D721Med (cell line): ENCODE results near the gene FAR2.
"Not testable (repeated sequence)": the region's sequence is repeated elsewhere in the genome, so short reads cannot be mapped to it uniquely, and the experiment has no call there.

Source experiments
- DNase-seq: peaks from one replicate; pipeline ENCODE4 v3.0.0; 2011; ENCODE audit warnings: low spot score; ENCODE audit not compliant: insufficient read length
- FAIRE-seq: peaks from 2 replicates; lab custom pipeline; 2011; peaks lifted over from hg19 to GRCh38; lab: Jason Lieb, UNC
- TF ChIP-seq, protein P1 (sequence below): IDR thresholded peaks from 2 replicates; pipeline ENCODE4 v1.5.1; 2012; ENCODE audit warnings: mild to moderate bottlenecking, control low read depth; ENCODE audit not compliant: insufficient read depth; ENCODE audit errors: missing control alignments

Gene FAR2

DNA sequence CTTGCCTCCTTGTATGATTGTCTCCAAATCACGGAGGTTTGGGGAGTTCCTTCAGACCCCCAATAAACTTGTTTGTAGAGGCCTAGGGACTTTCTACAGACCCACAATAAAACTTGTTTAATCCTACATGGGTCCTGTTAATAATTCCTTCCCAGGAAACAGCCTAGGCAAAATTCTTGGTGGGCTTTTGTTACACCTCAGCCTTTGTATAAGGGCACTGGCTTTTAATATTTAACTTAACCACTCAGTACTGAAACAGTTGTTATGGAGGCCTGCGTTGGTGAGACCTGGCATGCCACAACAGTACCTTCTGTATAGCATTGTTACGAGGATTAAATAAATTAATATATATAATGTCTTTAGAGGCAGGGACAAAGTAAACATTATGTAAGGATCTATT is 32.7 kb upstream of the FAR2 start:
- TF ChIP-seq, protein P1, sequence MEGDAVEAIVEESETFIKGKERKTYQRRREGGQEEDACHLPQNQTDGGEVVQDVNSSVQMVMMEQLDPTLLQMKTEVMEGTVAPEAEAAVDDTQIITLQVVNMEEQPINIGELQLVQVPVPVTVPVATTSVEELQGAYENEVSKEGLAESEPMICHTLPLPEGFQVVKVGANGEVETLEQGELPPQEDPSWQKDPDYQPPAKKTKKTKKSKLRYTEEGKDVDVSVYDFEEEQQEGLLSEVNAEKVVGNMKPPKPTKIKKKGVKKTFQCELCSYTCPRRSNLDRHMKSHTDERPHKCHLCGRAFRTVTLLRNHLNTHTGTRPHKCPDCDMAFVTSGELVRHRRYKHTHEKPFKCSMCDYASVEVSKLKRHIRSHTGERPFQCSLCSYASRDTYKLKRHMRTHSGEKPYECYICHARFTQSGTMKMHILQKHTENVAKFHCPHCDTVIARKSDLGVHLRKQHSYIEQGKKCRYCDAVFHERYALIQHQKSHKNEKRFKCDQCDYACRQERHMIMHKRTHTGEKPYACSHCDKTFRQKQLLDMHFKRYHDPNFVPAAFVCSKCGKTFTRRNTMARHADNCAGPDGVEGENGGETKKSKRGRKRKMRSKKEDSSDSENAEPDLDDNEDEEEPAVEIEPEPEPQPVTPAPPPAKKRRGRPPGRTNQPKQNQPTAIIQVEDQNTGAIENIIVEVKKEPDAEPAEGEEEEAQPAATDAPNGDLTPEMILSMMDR = no peak
- DNase-seq = no peak
- no peak for FAIRE-seq

- DNase-seq (no peak), FAIRE-seq (no peak)
- TF ChIP-seq, protein P1 = no peak
Observed at GRCh38 chr12:29131539-29131938, 17.5 kb upstream of the FAR2 start.

DNA sequence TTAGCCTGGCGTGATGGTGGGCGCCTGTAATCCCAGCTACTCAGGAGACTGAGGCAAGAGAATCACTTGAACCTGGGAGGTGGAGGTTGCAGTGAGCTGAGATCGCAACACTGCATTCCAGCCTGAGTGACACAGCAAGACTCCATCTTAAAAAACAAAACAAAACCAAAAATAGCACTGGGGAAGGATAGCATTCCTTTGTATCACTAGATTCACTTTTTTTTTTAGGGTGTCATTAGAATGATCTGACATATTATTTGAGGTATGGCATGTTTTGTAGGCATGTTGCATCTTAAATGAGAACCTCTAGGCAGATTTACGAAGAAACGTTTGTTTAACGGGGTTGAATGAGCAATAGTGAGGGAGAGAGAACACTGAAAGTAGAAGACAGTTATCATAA is 16.8 kb upstream of the FAR2 start:
- no peak for DNase-seq
- FAIRE-seq = no peak
- TF ChIP-seq, protein P1 = no peak

DNA sequence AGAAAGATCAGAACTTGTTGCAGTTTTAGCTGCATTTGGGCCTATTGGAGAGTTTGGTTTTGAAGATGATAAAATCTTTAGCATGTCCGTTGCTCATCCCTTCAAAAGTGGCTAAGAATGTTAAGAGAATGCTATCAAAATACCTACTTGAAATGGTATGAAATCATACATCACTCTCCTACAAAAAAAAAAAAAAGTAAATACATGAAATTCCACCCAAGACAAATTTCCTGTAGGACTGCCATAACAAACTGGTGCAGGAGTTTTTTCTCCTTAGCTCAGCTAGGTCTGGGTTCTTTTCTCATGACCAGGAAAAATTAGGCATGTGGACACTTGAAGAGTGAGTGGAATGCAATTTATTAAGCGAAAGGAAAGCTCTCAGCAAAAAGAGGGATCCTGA is 15.9 kb upstream of the FAR2 start:
- FAIRE-seq (no peak), DNase-seq (no peak)
- TF ChIP-seq, protein P1 = no peak

DNA sequence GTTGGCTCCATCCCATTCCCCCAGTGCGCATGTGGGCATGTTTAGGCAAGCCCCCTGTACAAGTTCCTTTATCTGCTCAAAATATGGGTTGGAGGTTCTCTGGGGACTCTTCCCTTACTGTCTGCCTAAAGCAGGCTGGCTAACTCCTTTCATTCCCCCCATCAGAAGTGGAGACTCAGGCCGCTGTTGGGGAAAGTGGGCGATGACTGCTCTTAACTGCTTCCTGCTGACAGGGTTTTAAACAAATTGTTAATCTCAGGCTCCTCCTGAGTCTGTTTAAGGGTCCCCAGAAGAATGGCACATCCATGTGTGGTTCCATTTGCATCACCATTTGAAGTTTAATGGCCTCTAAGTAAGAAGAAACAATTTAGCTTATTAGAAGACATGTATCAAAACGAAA is 15.4 kb upstream of the FAR2 start:
- FAIRE-seq (no peak), DNase-seq (no peak)
- TF ChIP-seq, protein P1 = no peak

GRCh38 chr12:29138256-29138655 is 10.8 kb upstream of the FAR2 start:
- not testable (repeated sequence) for DNase-seq, FAIRE-seq

DNA sequence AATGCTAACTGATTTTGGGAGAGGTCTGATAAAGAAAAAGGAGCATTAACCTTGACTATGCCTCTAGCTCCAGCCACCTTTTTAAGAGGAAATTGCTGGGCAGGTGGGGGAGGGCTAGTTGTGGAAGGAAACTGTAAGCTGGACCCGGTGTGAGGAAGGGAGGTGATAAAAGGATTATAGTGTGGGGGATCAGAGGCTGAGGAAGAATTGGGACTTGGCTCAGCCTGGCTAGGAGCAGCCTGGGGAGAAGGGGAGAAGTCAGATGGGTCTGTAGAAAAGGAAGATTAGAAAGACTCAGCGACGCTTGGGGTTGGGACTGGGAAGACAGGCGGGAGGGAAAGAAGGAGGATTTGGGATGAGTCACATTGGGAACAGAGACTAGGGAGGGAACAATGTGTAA is 10.2 kb upstream of the FAR2 start:
- FAIRE-seq, DNase-seq: not testable (repeated sequence)

DNA sequence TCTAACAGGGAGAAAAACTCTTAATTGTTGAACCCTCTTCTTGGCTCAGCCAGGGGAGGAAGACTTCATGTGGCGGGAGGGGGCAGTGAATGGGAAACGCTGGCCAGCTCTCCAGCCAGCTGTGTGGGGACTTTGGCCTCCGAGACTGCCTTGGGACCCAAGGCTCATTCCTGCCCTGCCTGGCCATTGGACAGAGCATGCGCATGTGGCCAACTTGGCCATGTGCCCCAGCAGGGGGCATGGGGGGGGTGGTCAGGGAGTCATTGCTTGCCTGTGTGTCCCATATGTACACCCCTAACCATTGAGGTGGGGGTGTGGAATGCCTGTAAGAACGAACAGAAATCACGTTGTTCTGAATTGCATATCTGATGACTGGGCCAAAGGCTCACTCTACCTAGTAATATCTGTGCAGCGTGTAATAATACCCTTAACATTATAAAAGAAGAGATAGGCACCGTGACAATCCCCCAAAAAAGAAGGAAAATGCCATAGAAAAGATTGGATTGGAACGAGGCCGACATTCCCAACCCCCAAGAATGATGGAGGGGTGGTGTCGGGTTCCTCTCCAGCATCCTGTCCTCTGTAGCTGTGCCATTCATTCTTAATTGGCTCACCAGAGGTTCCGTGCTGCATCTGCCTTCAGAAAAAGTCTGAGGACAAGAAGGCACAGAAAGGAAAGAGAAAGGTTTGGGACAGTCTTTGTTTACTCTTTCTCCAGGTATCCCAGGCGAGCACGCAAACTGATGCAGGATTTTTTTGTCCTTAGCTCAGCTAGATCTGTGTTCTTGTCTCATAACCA is 3.5 kb upstream of the FAR2 start:
- no peak for FAIRE-seq
- DNase-seq = no peak
- TF ChIP-seq, protein P1 = no peak
